Measurements from ENCODE around the gene DDX25.

The DDX25 gene

DNA sequence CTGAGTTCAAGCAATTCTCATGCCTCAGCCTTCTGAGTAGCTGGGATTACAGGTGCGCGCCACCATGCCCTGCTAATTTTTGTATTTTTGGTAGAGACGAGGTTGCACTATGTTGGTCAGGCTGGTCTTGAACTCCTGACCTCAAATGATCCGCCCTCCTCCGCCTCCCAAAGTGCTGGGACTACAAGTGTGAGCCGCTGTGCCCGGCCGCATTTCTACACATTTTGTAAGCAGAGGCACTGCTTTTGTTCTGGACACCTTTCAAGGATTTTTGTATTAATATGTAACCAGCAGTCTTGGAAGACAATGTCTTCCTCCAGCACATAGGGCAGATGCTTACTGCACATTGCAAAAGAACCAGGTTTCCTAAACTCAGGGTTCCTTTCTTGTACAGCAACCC lies 30.2 kb downstream of the DDX25 start:
- Histone ChIP-seq H3K27me3 (ENCODE audit: control insufficient read depth in 2 of 2, insufficient read depth in 2 of 2, low read length in 2 of 2) (peaks cover 2 to 3% of the 10 kb centered on the region in 2 donors), H3K4me1 (ENCODE audit: control insufficient read depth in 2 of 2, insufficient read depth in 2 of 2, low read length in 2 of 2) (no peaks in the 10 kb centered on the region), H3K27ac (ENCODE audit: low read depth in 2 of 2, low read length in 2 of 2) (no peak overlapping the region), H3K36me3 (ENCODE audit: control insufficient read depth in 2 of 2, insufficient read depth in 2 of 2, low read length in 2 of 2) (no peaks in the 10 kb centered on the region), H3K4me3 (ENCODE audit: low read length in 2 of 2) (no peak overlapping the region), H3K9ac (ENCODE audit: low read depth in 1 of 2, low read length in 2 of 2) (no peak overlapping the region), H3K9me3 (ENCODE audit: control insufficient read depth in 2 of 2, low read length in 2 of 2) (no peaks in the 10 kb centered on the region)

DNA sequence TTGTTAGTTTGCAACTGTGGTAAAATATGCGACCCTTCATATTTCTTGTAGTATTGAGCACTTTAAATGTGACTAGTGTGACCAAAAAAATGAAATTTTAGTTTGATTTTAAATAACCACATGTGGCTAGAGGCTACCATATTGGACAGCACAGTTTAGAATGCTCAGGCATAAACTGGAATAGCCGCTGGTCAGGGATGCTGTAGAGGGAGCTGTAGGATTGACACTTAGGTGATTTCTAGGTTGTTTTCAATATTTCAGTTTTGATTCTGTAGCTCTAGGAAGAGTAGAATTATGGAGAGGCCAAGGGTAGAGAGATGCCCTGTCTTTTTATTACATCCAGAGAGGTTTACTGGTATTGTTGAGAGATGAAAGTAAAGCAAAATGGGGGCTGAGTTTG lies 30.7 kb downstream of the DDX25 start:
- Histone ChIP-seq H3K9ac (ENCODE audit: low read depth in 1 of 2, low read length in 2 of 2) (no peak overlapping the region), H3K9me3 (ENCODE audit: control insufficient read depth in 2 of 2, low read length in 2 of 2) (no peaks in the 10 kb centered on the region), H3K36me3 (ENCODE audit: control insufficient read depth in 2 of 2, insufficient read depth in 2 of 2, low read length in 2 of 2) (no peaks in the 10 kb centered on the region), H3K27ac (ENCODE audit: low read depth in 2 of 2, low read length in 2 of 2) (no peak overlapping the region), H3K4me1 (ENCODE audit: control insufficient read depth in 2 of 2, insufficient read depth in 2 of 2, low read length in 2 of 2) (no peaks in the 10 kb centered on the region), H3K27me3 (ENCODE audit: control insufficient read depth in 2 of 2, insufficient read depth in 2 of 2, low read length in 2 of 2) (no peaks in the 10 kb centered on the region), H3K4me3 (ENCODE audit: low read length in 2 of 2) (no peak overlapping the region)

DNA sequence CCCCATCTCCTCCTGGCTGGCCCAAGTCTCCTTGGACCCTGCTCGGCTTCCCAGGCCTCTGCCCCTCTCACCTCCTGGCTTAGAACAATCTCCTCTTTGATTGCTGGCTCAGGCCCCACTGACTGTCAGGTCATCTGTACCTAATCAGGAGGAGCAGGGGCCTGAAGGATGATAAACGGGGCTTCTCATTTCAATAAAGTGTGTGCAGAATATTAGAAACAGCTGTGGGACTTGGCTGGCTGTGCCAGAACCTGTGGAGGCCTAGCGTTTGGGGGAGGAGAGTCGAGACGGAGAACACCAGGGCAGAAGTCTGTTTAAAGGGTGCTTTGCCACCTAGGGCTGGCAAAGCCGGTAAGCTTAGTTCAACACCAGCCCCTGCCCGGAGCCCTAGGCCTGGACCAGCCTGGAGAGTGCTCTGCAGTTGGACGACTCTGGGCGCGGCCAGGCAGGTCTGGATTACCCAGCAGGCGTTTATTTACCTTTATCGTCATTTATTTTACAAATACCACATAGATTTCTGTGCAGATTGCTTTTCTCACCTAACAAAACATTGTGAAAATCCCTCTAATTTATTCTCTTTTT lies 31.4 kb downstream of the DDX25 start:
- no peak overlapping the region for H3K27ac ChIP-seq (ENCODE audit: low read depth in 2 of 2, low read length in 2 of 2)

DNA sequence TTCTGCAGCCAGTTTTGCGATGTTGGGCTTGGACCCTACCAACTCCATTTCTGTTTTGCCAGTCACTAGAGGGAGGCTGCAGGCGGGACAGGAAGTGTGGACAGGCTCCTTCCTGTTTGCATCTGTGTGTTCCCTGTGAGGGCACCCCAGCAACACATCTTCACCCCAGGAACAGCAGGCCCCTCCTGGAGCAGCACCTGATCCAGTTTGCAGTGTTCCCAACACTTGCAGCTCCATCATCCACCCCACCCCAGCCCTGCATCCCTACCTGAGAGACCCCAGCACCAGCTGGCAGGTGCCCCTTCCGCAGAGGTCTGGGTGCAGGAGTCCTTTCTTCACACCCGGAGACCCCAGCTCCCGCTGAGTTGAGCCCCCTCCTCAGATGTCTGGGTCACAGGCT lies 34.1 kb downstream of the DDX25 start:
- Histone ChIP-seq H3K9me3 (ENCODE audit: control insufficient read depth in 2 of 2, low read length in 2 of 2) (no peaks in the 10 kb centered on the region), H3K27me3 (ENCODE audit: control insufficient read depth in 2 of 2, insufficient read depth in 2 of 2, low read length in 2 of 2) (no peaks in the 10 kb centered on the region), H3K36me3 (ENCODE audit: control insufficient read depth in 2 of 2, insufficient read depth in 2 of 2, low read length in 2 of 2) (no peaks in the 10 kb centered on the region), H3K4me1 (ENCODE audit: control insufficient read depth in 2 of 2, insufficient read depth in 2 of 2, low read length in 2 of 2) (no peaks in the 10 kb centered on the region), H3K4me3 (ENCODE audit: low read length in 2 of 2) (no peak overlapping the region), H3K9ac (ENCODE audit: low read depth in 1 of 2, low read length in 2 of 2) (no peak overlapping the region), H3K27ac (ENCODE audit: low read depth in 2 of 2, low read length in 2 of 2) (no peak overlapping the region)

More for the DNA sequence above, 31.4 kb downstream of the DDX25 start:
- H3K4me1 ChIP-seq (ENCODE audit: control insufficient read depth in 2 of 2, insufficient read depth in 2 of 2, low read length in 2 of 2): no peaks in the 10 kb centered on the region
- H3K27me3 ChIP-seq (ENCODE audit: control insufficient read depth in 2 of 2, insufficient read depth in 2 of 2, low read length in 2 of 2): no peaks in the 10 kb centered on the region
- H3K9ac ChIP-seq (ENCODE audit: low read depth in 1 of 2, low read length in 2 of 2): no peak overlapping the region
- no peaks in the 10 kb centered on the region for H3K9me3 ChIP-seq (ENCODE audit: control insufficient read depth in 2 of 2, low read length in 2 of 2)
- no peak overlapping the region for H3K4me3 ChIP-seq (ENCODE audit: low read length in 2 of 2)
- H3K36me3 ChIP-seq (ENCODE audit: control insufficient read depth in 2 of 2, insufficient read depth in 2 of 2, low read length in 2 of 2): no peaks in the 10 kb centered on the region

DNA sequence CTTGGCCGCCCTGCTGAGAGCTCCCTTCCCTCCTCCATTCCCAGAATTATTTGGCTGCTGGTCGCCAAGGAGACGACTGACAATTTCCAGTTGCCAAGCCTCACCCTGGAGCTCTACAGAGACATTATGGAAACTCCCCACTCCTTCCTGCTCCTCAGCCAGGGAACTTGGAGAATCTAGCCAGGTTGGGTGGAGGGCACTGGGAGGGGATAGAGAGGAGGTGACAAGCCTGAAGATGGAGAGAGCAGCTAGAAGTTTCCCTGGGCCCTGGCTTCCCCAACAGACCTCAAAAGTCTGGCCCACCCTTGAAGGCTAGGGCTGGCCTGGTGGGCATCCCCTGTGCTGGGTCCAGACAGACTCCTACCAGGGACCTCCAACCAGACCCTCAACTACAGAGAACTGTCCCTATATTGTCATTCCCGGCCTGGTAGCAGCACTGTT lies 34.8 kb downstream of the DDX25 start:
- Histone ChIP-seq H3K9me3 (ENCODE audit: control insufficient read depth in 2 of 2, low read length in 2 of 2) (no peaks in the 10 kb centered on the region), H3K27me3 (ENCODE audit: control insufficient read depth in 2 of 2, insufficient read depth in 2 of 2, low read length in 2 of 2) (no peaks in the 10 kb centered on the region), H3K4me1 (ENCODE audit: control insufficient read depth in 2 of 2, insufficient read depth in 2 of 2, low read length in 2 of 2) (no peaks in the 10 kb centered on the region), H3K9ac (ENCODE audit: low read depth in 1 of 2, low read length in 2 of 2) (no peak overlapping the region), H3K36me3 (ENCODE audit: control insufficient read depth in 2 of 2, insufficient read depth in 2 of 2, low read length in 2 of 2) (no peaks in the 10 kb centered on the region), H3K27ac (ENCODE audit: low read depth in 2 of 2, low read length in 2 of 2) (no peak overlapping the region), H3K4me3 (ENCODE audit: low read length in 2 of 2) (no peak overlapping the region)

DNA sequence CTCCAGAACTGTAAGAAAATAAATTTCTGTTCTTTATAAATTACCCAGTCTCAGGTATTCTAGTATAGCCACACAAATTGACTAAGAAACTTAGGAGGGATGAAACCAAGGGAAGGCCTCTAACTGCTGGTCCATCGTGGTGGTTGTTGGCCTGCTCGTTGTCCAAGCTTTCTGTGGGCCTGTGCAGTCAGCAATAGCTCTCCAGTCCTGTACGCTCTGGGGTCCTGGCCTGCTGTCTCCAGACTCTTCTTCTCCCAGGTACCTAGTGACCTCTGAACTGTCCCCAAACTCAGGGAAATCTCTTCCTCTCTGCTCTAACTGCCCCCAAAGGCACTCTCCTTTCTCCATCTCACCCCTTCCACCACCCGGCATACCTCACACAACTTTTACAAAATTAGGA lies 35.8 kb downstream of the DDX25 start:
- Histone ChIP-seq H3K36me3 (ENCODE audit: control insufficient read depth in 2 of 2, insufficient read depth in 2 of 2, low read length in 2 of 2) (no peaks in the 10 kb centered on the region), H3K4me1 (ENCODE audit: control insufficient read depth in 2 of 2, insufficient read depth in 2 of 2, low read length in 2 of 2) (no peaks in the 10 kb centered on the region), H3K9ac (ENCODE audit: low read depth in 1 of 2, low read length in 2 of 2) (no peak overlapping the region), H3K27ac (ENCODE audit: low read depth in 2 of 2, low read length in 2 of 2) (no peak overlapping the region), H3K9me3 (ENCODE audit: control insufficient read depth in 2 of 2, low read length in 2 of 2) (no peaks in the 10 kb centered on the region), H3K27me3 (ENCODE audit: control insufficient read depth in 2 of 2, insufficient read depth in 2 of 2, low read length in 2 of 2) (no peaks in the 10 kb centered on the region), H3K4me3 (ENCODE audit: low read length in 2 of 2) (no peak overlapping the region)

DNA sequence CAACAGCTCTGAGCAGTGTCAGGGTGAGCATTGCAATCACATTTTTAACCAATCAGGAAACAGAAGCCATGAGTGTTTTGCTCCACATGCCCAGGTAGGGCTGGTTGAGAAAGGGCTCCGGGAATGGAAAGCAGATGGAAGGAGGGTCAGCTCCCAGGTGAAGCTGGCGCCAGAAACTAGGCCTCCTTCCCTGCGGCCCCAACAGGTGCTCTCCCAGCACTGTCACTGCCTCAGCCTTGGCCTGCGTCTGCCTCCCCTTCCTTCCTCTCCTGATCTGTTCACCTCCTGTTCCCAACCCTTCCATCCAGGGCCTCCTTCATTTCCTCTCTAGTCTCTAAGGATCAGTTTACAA lies 36.9 kb downstream of the DDX25 start:
- Histone ChIP-seq H3K27me3 (ENCODE audit: control insufficient read depth in 2 of 2, insufficient read depth in 2 of 2, low read length in 2 of 2) (no peaks in the 10 kb centered on the region), H3K9me3 (ENCODE audit: control insufficient read depth in 2 of 2, low read length in 2 of 2) (no peaks in the 10 kb centered on the region), H3K4me1 (ENCODE audit: control insufficient read depth in 2 of 2, insufficient read depth in 2 of 2, low read length in 2 of 2) (no peaks in the 10 kb centered on the region), H3K4me3 (ENCODE audit: low read length in 2 of 2) (no peak overlapping the region), H3K9ac (ENCODE audit: low read depth in 1 of 2, low read length in 2 of 2) (no peak overlapping the region), H3K36me3 (ENCODE audit: control insufficient read depth in 2 of 2, insufficient read depth in 2 of 2, low read length in 2 of 2) (no peaks in the 10 kb centered on the region), H3K27ac (ENCODE audit: low read depth in 2 of 2, low read length in 2 of 2) (no peak overlapping the region)

DNA sequence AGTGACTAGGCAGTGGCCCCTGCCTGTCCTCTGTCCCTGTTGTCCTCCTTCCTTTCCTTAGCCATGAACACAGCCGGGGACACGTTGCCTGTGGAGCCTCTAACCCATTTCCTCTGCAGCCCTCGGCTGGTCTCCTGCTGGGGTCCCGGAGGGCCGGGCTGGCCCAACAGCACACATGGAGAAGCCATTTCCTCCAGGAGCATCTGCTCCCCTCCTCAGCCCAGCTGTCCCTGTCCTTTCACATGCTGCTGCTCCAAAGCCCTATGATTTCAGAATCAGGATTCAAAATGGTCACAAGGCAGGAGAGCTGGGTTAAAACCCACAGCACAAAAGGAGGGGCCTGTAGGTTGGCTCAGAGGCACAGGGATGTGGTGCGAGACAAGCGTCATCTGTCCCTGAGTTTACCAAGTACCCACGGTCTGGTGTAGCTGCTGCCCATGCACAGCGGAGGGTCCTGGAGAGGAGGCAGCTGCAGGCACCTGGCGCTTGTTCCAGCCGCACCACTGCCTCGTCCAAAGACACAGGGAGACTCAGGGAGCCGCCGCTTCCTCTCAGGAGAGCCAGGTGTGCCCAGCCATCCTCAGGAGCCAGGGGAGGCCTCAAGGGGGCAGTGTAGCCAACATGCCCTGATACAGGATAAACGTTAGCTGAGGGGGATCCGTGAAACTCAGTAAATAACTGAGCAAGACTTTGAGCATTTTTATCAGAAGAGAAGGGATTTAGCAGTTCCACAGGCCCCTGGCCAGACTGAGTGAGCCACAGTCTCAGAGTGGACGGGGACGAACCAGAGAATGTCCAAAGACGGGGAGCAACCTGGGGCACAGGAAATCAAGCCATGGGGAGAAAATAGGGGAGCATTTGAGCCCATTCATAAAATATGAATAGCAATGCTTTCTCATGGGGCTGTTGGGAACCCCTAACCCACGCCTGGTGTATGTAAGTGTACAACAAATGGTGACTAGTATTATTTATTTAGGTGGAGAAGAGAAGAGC lies 37.6 kb downstream of the DDX25 start:
- no peaks in the 10 kb centered on the region for H3K36me3 ChIP-seq (ENCODE audit: control insufficient read depth in 2 of 2, insufficient read depth in 2 of 2, low read length in 2 of 2)
- no peaks in the 10 kb centered on the region for H3K4me1 ChIP-seq (ENCODE audit: control insufficient read depth in 2 of 2, insufficient read depth in 2 of 2, low read length in 2 of 2)
- no peak overlapping the region for H3K9ac ChIP-seq (ENCODE audit: low read depth in 1 of 2, low read length in 2 of 2)
- no peaks in the 10 kb centered on the region for H3K27me3 ChIP-seq (ENCODE audit: control insufficient read depth in 2 of 2, insufficient read depth in 2 of 2, low read length in 2 of 2)
- no peaks in the 10 kb centered on the region for H3K9me3 ChIP-seq (ENCODE audit: control insufficient read depth in 2 of 2, low read length in 2 of 2)
- H3K4me3 ChIP-seq (ENCODE audit: low read length in 2 of 2): no peak overlapping the region
- no peak overlapping the region for H3K27ac ChIP-seq (ENCODE audit: low read depth in 2 of 2, low read length in 2 of 2)

DNA sequence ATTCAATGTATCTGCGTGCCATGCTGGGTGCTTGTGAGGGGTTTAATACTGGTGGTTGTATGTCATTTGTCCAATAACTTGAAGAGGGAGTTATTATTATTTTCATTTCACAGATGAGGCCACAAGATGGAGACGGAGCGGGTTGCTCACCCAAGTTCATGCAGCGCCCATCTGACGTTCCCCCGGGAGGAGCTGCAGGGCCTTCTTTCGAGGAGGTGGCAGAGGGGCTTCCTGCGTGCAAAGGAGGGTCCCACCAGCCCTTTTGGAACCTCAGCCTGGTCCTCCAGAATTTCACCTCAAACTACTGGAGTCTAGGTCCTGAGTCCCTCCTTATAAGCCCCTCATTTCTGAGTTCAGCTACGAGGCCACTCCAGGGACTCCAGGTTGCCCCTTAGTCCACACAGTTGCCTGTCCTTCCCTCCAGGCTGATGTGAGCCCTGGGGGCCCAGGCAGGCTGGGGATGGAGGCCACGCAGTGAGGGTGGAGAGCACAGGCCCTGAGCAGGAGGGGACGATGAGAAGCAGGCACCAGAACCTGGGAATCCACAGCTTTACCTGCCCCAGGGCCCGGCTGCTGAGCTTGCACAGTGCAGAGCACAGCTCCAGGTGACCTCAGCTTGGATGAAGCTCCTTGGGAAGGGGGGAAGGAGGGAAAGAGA lies 38.6 kb downstream of the DDX25 start:
- no peak overlapping the region for H3K27ac ChIP-seq (ENCODE audit: low read depth in 2 of 2, low read length in 2 of 2)
- no peaks in the 10 kb centered on the region for H3K4me1 ChIP-seq (ENCODE audit: control insufficient read depth in 2 of 2, insufficient read depth in 2 of 2, low read length in 2 of 2)
- H3K36me3 ChIP-seq (ENCODE audit: control insufficient read depth in 2 of 2, insufficient read depth in 2 of 2, low read length in 2 of 2): no peaks in the 10 kb centered on the region
- no peak overlapping the region for H3K9ac ChIP-seq (ENCODE audit: low read depth in 1 of 2, low read length in 2 of 2)
- no peaks in the 10 kb centered on the region for H3K27me3 ChIP-seq (ENCODE audit: control insufficient read depth in 2 of 2, insufficient read depth in 2 of 2, low read length in 2 of 2)
- H3K9me3 ChIP-seq (ENCODE audit: control insufficient read depth in 2 of 2, low read length in 2 of 2): no peaks in the 10 kb centered on the region
- H3K4me3 ChIP-seq (ENCODE audit: low read length in 2 of 2): no peak overlapping the region

DNA sequence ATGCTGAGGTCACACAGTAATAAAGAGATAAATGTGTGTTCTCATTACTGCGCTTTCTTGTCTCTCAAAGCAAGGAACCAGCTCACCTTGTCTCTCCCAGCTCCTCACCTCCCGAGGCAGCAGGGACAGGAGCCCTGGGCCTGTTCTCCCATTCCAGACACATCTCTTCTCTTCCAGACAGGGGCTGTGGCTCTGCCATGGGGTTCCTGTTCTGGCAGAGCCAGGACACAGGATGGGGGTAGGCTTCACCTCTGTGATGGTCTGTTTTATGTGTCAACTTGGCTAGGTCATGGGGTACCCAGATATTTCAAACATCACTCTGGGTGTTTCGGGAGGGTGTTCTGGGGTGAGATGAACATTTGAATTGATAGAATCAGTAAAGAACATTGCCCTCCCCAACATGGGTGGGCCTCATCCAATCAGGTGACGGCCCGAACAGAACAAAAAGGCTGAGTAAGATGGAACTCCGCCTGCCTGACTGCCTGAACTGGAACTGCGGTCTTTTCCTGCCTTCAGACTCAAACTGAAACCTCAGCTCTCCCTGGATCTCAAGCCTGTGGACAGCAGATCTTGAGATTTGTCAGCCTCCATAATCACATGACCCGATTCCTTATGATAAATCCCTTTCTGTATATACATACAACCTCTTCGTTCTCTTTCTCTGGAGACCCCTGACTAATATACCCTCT lies 39.5 kb downstream of the DDX25 start:
- no peaks in the 10 kb centered on the region for H3K27me3 ChIP-seq (ENCODE audit: control insufficient read depth in 2 of 2, insufficient read depth in 2 of 2, low read length in 2 of 2)
- H3K9me3 ChIP-seq (ENCODE audit: control insufficient read depth in 2 of 2, low read length in 2 of 2): no peaks in the 10 kb centered on the region
- H3K4me3 ChIP-seq (ENCODE audit: low read length in 2 of 2): no peak overlapping the region
- H3K36me3 ChIP-seq (ENCODE audit: control insufficient read depth in 2 of 2, insufficient read depth in 2 of 2, low read length in 2 of 2): no peaks in the 10 kb centered on the region
- H3K4me1 ChIP-seq (ENCODE audit: control insufficient read depth in 2 of 2, insufficient read depth in 2 of 2, low read length in 2 of 2): no peaks in the 10 kb centered on the region
- H3K9ac ChIP-seq (ENCODE audit: low read depth in 1 of 2, low read length in 2 of 2): no peak overlapping the region
- H3K27ac ChIP-seq (ENCODE audit: low read depth in 2 of 2, low read length in 2 of 2): no peak overlapping the region

Data from mucosa of rectum (tissue), 2 donors.